Endothelial cell of umbilical vein (primary cell): Measurements from ENCODE around the gene PLXND1. TPM values are rescaled to one million over a fixed set of nuclear protein-coding genes. Genes with fewer than 3 reads are reported as not detected.

Experiments used
- BruUV-seq: library from RNA; stranded (reverse); fragments of 400-500 nt; replicated peaks from 2 replicates; lab custom pipeline; 2021; lab: Mats Ljungman, UMichigan
- CTCF ChIA-PET: fragments of 300-600, 350-600 bp; sonication (Branson Sonifier 250); formaldehyde crosslinking; loops from one replicate; lab custom pipeline; 2021; ENCODE audit warnings: antibody characterized with exemption, inconsistent platforms; lab: Charles Lee
- POLR2A ChIA-PET: fragments of 300-600, 350-600 bp; sonication (Branson Sonifier 250); formaldehyde crosslinking; loops from one replicate; lab custom pipeline; 2021; ENCODE audit warnings: antibody characterized with exemption, inconsistent platforms; lab: Charles Lee
- DNase-seq: peaks from one replicate; pipeline ENCODE4 v3.0.0-alpha.2; 2011; ENCODE audit warnings: low read depth, low spot score
- FAIRE-seq: peaks from 2 replicates; lab custom pipeline; 2011; peaks lifted over from hg19 to GRCh38; lab: Jason Lieb, UNC
- H2AFZ ChIP-seq: 2 replicates; pipeline ENCODE4 v1.6.0; 2012; ENCODE audit warnings: low read depth, low read length, control low read depth, inconsistent platforms
- H3K27ac ChIP-seq: 2 replicates; pipeline ENCODE4 v1.5.1; 2011; ENCODE audit warnings: low read depth, mild to moderate bottlenecking, control low read depth, low read length, moderate library complexity; ENCODE audit not compliant: insufficient read depth
- H3K27me3 ChIP-seq, 2 experiments: 2 replicates each; pipeline versions ENCODE4 v1.6.0 to v1.6.1; 2011; ENCODE audit warnings: low read length in 2 of 2, mixed read lengths in 1 of 2; ENCODE audit not compliant: control insufficient read depth in 2 of 2, insufficient read depth in 2 of 2
- H3K36me3 ChIP-seq, 2 experiments: 2 replicates in 1 of 2; 3 replicates in 1 of 2; pipeline ENCODE4 v1.5.1; 2011; ENCODE audit warnings: low read length in 2 of 2, mild to moderate bottlenecking in 1 of 2, moderate library complexity in 1 of 2; ENCODE audit not compliant: control insufficient read depth in 2 of 2, insufficient read depth in 2 of 2; ENCODE audit errors: extremely low read depth in 1 of 2
- H3K4me1 ChIP-seq: 3 replicates; pipeline ENCODE4 v1.5.1; 2011; ENCODE audit warnings: mild to moderate bottlenecking, low read length; ENCODE audit not compliant: control insufficient read depth, insufficient read depth; ENCODE audit errors: extremely low read depth
- H3K4me2 ChIP-seq: 2 replicates; pipeline ENCODE4 v1.6.1; 2011; ENCODE audit warnings: low read length, control low read depth, mixed read lengths; ENCODE audit not compliant: insufficient read depth
- H3K4me3 ChIP-seq, 3 experiments: fragments of 200-600 bp in 1 of 3; sonication (generic), shearing (Covaris generic) in 1 of 3; replicated peaks in 1 of 3; 2 replicates each; pipeline ENCODE4 v1.5.1; 2011 to 2016; ENCODE audit warnings: control low read depth in 3 of 3, low read length in 3 of 3, mild to moderate bottlenecking in 2 of 3, inconsistent platforms in 1 of 3, low read depth in 1 of 3, moderate library complexity in 1 of 3; ENCODE audit not compliant: insufficient read depth in 1 of 3
- H3K79me2 ChIP-seq: 2 replicates; pipeline ENCODE4 v1.6.0; 2012; ENCODE audit warnings: low read length, inconsistent platforms; ENCODE audit not compliant: control insufficient read depth, insufficient read depth
- H3K9ac ChIP-seq: replicated peaks from 2 replicates; pipeline ENCODE3; 2011; ENCODE audit warnings: low read length, control low read depth; ENCODE audit not compliant: insufficient read depth; ENCODE audit errors: extremely low read depth
- H3K9me1 ChIP-seq: replicated peaks from 3 replicates; pipeline ENCODE4 v1.6.0; 2011; ENCODE audit warnings: mild to moderate bottlenecking, low read length; ENCODE audit not compliant: control insufficient read depth, insufficient read depth; ENCODE audit errors: extremely low read depth
- H3K9me3 ChIP-seq: replicated peaks from 2 replicates; pipeline ENCODE4 v1.5.1; 2012; ENCODE audit warnings: low read length, inconsistent platforms; ENCODE audit not compliant: control insufficient read depth, insufficient read depth
- H4K20me1 ChIP-seq: replicated peaks from 2 replicates; pipeline ENCODE3; 2011; ENCODE audit warnings: mild to moderate bottlenecking, low read length; ENCODE audit not compliant: control insufficient read depth, insufficient read depth; ENCODE audit errors: extremely low read depth
- CTCF ChIP-seq, 2 donors: IDR thresholded peaks; 1 replicate in 1 of 2; 2 replicates in 1 of 2; pipeline ENCODE4 v1.5.1; 2011; ENCODE audit warnings: low read length in 2 of 2, mild to moderate bottlenecking in 2 of 2, moderate library complexity in 2 of 2, control low read depth in 1 of 2, inconsistent platforms in 1 of 2, low read depth in 1 of 2; ENCODE audit not compliant: insufficient read depth in 1 of 2; ENCODE audit errors: extremely low read depth in 1 of 2
- EZH2 ChIP-seq: IDR thresholded peaks from 2 replicates; pipeline ENCODE4 v1.6.1; 2012; ENCODE audit warnings: borderline replicate concordance, low read depth, mild to moderate bottlenecking, moderate library complexity, low read length, inconsistent platforms; ENCODE audit not compliant: severe bottlenecking
- FOS ChIP-seq: IDR thresholded peaks from 2 replicates; pipeline ENCODE4 v1.6.1; 2011; ENCODE audit warnings: mild to moderate bottlenecking, low read length, moderate library complexity, borderline replicate concordance; ENCODE audit not compliant: insufficient read depth
- GATA2 ChIP-seq: IDR thresholded peaks from 2 replicates; pipeline ENCODE4 v1.7.0; 2011; ENCODE audit warnings: low read depth, mild to moderate bottlenecking, moderate library complexity, mixed read lengths, low read length; ENCODE audit not compliant: insufficient read length, insufficient read depth
- JUN ChIP-seq: IDR thresholded peaks from 2 replicates; pipeline ENCODE4 v1.6.1; 2011; ENCODE audit warnings: borderline replicate concordance, low read depth; ENCODE audit not compliant: insufficient read length, insufficient read depth
- MAX ChIP-seq: IDR thresholded peaks from 2 replicates; pipeline ENCODE4 v1.6.1; 2011; ENCODE audit not compliant: insufficient read depth, insufficient read length
- MYC ChIP-seq: IDR thresholded peaks from one replicate; pipeline ENCODE4 v1.6.1; 2011; ENCODE audit warnings: mild to moderate bottlenecking, low read depth, low read length
- POLR2A ChIP-seq: IDR thresholded peaks from 2 replicates; pipeline ENCODE4 v1.6.1; 2012; ENCODE audit warnings: low read depth, mild to moderate bottlenecking, control low read depth, low read length
- POLR2AphosphoS5 ChIP-seq: IDR thresholded peaks from 2 replicates; pipeline ENCODE4 v1.6.1; 2012; ENCODE audit warnings: low read depth, mild to moderate bottlenecking, control low read depth, low read length, moderate library complexity; ENCODE audit not compliant: insufficient read depth
- dilution Hi-C: fragments of 300-500 bp; cut with MboI; formaldehyde crosslinking; loops from one replicate; pipeline ENCODE4 v1.15.0; 2019; ENCODE audit warnings: low sequenced_read_pairs; ENCODE audit not compliant: extremely low pct_ligation_motif_present
- intact Hi-C: fragments of 100-400 bp; cut with micrococcal nuclease; formaldehyde crosslinking; loops from one replicate; pipeline ENCODE4 v1.10.0; 2022
- polyA plus RNA-seq, 4 experiments: library from polyadenylated mRNA; depleted of rRNA in 3 of 4; stranded (reverse) in 3 of 4; unstranded in 1 of 4; fragments of >200 nt; gene quantifications; 2 replicates each; pipeline versions ENCODE4 v1.2.1 to v1.2.3, GENCODE V29; 2011 to 2012; ENCODE audit warnings: missing spikeins in 1 of 4
- total RNA-seq: library from RNA; stranded (reverse); gene quantifications from 2 replicates; pipeline ENCODE4 v1.2.3, GENCODE V29; 2021

PLXND1 gene
- total and polyA plus RNA-seq, 2 donors (not counting 3 experiments of a cell fraction or from before 2014, with no cell fraction given), result 300 to 834 TPM

- no peak overlapping the region for H3K4me3 ChIP-seq
- H3K27ac ChIP-seq, result no peak overlapping the region
- dilution Hi-C loops, result no loop called here
- H3K36me3 ChIP-seq, result no peaks in the 10 kb centered on the region
- peak; percentile 44 for DNase-seq
- CTCF ChIA-PET, result no interaction called here
- no peaks in the 10 kb centered on the region for H3K9me3 ChIP-seq
- peaks cover 9% of the 10 kb centered on the region for H3K4me1 ChIP-seq
- no peaks in the 10 kb centered on the region for H3K9me1 ChIP-seq
- no peak for TF ChIP-seq CTCF (IDR thresholded peaks at IDR 0.05; ENCODE audit: extremely low read depth in 1 of 2, insufficient read depth in 1 of 2, low read depth in 1 of 2, low read length in 2 of 2)
- no peak overlapping the region for H3K4me2 ChIP-seq
- intact Hi-C loops, result no loop called here
- POLR2A ChIA-PET, result no interaction called here
- no peak overlapping the region for H3K9ac ChIP-seq
- H3K79me2 ChIP-seq, result no peaks in the 10 kb centered on the region
- peak overlapping the region; percentile 69 for H2AFZ ChIP-seq
- peak; percentile 71 for FAIRE-seq
- H3K27me3 ChIP-seq, result no peaks in the 10 kb centered on the region
- no peaks in the 10 kb centered on the region for H4K20me1 ChIP-seq
- BruUV-seq, result no TSS peak
Observed at GRCh38 chr3:129530251-129530791, 76.2 kb downstream of the PLXND1 start.

GRCh38 chr3:129529436-129530210, 76.9 kb downstream of the PLXND1 start:
- H3K79me2 ChIP-seq, result no peaks in the 10 kb centered on the region
- CTCF ChIA-PET, result no interaction called here
- H3K27me3 ChIP-seq, result no peaks in the 10 kb centered on the region
- POLR2A ChIA-PET, result no interaction called here
- intact Hi-C loops, result no loop called here
- no TSS peak for BruUV-seq
- H4K20me1 ChIP-seq, result no peaks in the 10 kb centered on the region
- no peaks in the 10 kb centered on the region for H3K9me1 ChIP-seq
- dilution Hi-C loops, result no loop called here
- no peaks in the 10 kb centered on the region for H3K9me3 ChIP-seq
- TF ChIP-seq POLR2A (no peak), FOS (no peak), MYC (no peak), JUN (no peak), CTCF (IDR thresholded peaks at IDR 0.05; ENCODE audit: extremely low read depth in 1 of 2, insufficient read depth in 1 of 2, low read depth in 1 of 2, low read length in 2 of 2) (no peak), POLR2AphosphoS5 (no peak), GATA2 (no peak), MAX (no peak), EZH2 (no peak)
- H3K4me2 ChIP-seq, result no peak overlapping the region
- H3K36me3 ChIP-seq, result no peaks in the 10 kb centered on the region
- FAIRE-seq, result no peak
- H3K27ac ChIP-seq, result no peak overlapping the region
- no peak overlapping the region for H3K4me3 ChIP-seq
- DNase-seq, result no peak
- peak overlapping the region; percentile 69 for H2AFZ ChIP-seq
- no peak overlapping the region for H3K9ac ChIP-seq
- peaks cover 11% of the 10 kb centered on the region for H3K4me1 ChIP-seq
